Esophagus squamous epithelium (tissue), 4 donors: Measurements from ENCODE around the gene DUSP9.

ENCODE experiments used
- CTCF ChIP-seq, 6 experiments: fragments of 450-650 bp in 4 of 6; fragments of 200-600 bp in 2 of 6; sonication (generic) in 2 of 6; IDR thresholded peaks; one replicate each; pipeline ENCODE4 v1.5.1; 2016 to 2019; ENCODE audit warnings: antibody characterized with exemption in 6 of 6, mild to moderate bottlenecking in 4 of 6, moderate library complexity in 4 of 6
- POLR2A ChIP-seq, 4 donors: fragments of 450-650 bp; IDR thresholded peaks; one replicate each; pipeline ENCODE4 v1.6.1; 2017; ENCODE audit warnings: antibody characterized with exemption in 4 of 4, mild to moderate bottlenecking in 4 of 4, moderate library complexity in 3 of 4

- TF ChIP-seq CTCF (IDR thresholded peaks at IDR 0.05) (no peak), POLR2A (IDR thresholded peaks at IDR 0.05) (no peak)
Observed at GRCh38 chrX:153627675-153628111, 19.3 kb upstream of the DUSP9 start.
